ENCODE data around the gene DNMT1.

DNA sequence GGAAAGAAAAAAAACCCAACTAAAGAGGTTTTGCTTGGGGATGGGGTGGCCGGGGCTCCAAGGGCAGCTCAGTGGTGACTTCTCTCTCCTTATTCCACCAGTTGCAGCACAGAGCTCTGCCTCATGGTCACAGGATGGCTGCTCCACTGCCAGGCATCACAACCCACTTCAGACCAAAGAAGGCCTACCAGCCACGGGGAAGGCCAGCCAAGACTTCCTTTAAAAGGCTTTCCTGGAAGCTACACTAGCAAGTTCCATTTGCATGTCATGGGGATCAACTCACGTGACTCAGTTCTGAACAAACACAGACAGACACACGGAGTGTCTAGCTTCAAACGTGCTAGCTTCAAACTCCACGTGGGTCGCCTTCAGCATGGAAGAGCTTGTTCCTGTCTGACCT, 61.8 kb downstream of the DNMT1 start:
- TF ChIP-seq POLR2A (IDR thresholded peaks at IDR 0.05), result no peak
- TF ChIP-seq, protein P1, sequence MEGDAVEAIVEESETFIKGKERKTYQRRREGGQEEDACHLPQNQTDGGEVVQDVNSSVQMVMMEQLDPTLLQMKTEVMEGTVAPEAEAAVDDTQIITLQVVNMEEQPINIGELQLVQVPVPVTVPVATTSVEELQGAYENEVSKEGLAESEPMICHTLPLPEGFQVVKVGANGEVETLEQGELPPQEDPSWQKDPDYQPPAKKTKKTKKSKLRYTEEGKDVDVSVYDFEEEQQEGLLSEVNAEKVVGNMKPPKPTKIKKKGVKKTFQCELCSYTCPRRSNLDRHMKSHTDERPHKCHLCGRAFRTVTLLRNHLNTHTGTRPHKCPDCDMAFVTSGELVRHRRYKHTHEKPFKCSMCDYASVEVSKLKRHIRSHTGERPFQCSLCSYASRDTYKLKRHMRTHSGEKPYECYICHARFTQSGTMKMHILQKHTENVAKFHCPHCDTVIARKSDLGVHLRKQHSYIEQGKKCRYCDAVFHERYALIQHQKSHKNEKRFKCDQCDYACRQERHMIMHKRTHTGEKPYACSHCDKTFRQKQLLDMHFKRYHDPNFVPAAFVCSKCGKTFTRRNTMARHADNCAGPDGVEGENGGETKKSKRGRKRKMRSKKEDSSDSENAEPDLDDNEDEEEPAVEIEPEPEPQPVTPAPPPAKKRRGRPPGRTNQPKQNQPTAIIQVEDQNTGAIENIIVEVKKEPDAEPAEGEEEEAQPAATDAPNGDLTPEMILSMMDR (IDR thresholded peaks at IDR 0.05), result no peak

Measured in right lobe of liver (tissue), 4 donors.